Natural killer cell (primary cell): ENCODE data around the gene TEX28. TPM values are rescaled to one million over a fixed set of nuclear protein-coding genes. Genes with fewer than 3 reads are reported as not detected.

Experiments
- ATAC-seq, 3 donors: fragments of 150-1000 bp in 2 of 3; fragments of 200-7000 bp in 1 of 3; cut with Tn5 transposase; 1 replicate in 1 of 3; 2 replicates in 2 of 3; pipeline ENCODE4 v1.10.0; 2021; ENCODE audit warnings: mild to moderate bottlenecking in 2 of 3, moderate library complexity in 2 of 3
- DNase-seq, 2 donors: peaks; one replicate each; pipeline versions ENCODE4 v3.0.0 to v3.0.0-alpha.2; 2013 to 2021; ENCODE audit warnings: mixed read lengths in 1 of 2
- H3K27ac ChIP-seq: one replicate; pipeline ENCODE4 v1.5.1; 2013; ENCODE audit warnings: mild to moderate bottlenecking, low read length
- H3K27me3 ChIP-seq: one replicate; pipeline ENCODE4 v1.6.1; 2013; ENCODE audit warnings: low read length; ENCODE audit not compliant: control insufficient read depth, insufficient read depth
- H3K36me3 ChIP-seq: one replicate; pipeline ENCODE4 v1.6.1; 2013; ENCODE audit warnings: low read length; ENCODE audit not compliant: control insufficient read depth, insufficient read depth
- H3K4me1 ChIP-seq: one replicate; pipeline ENCODE4 v1.6.1; 2013; ENCODE audit warnings: low read length; ENCODE audit not compliant: control insufficient read depth, insufficient read depth
- H3K4me3 ChIP-seq: one replicate; pipeline ENCODE4 v1.5.1; 2013; ENCODE audit warnings: low read length
- H3K9me3 ChIP-seq: one replicate; pipeline ENCODE4 v1.6.1; 2013; ENCODE audit warnings: low read length; ENCODE audit not compliant: control insufficient read depth, insufficient read depth
- H3K27ac Mint-ChIP-seq, 2 donors: one replicate each; pipeline ENCODE4 v1.8.0; 2022; ENCODE audit warnings: mild to moderate bottlenecking in 2 of 2, mixed read lengths in 2 of 2, moderate library complexity in 1 of 2
- H3K27me3 Mint-ChIP-seq, 2 donors: one replicate each; pipeline ENCODE4 v1.8.0; 2022; ENCODE audit warnings: low read depth in 2 of 2, mixed read lengths in 2 of 2
- H3K36me3 Mint-ChIP-seq: one replicate; pipeline ENCODE4 v1.8.0; 2022; ENCODE audit warnings: mixed read lengths
- H3K4me1 Mint-ChIP-seq, 2 donors: one replicate each; pipeline ENCODE4 v1.8.0; 2022; ENCODE audit warnings: mixed read lengths in 2 of 2
- H3K4me3 Mint-ChIP-seq: one replicate; pipeline ENCODE4 v1.8.0; 2022; ENCODE audit warnings: mild to moderate bottlenecking, moderate library complexity, mixed read lengths
- H3K9me3 Mint-ChIP-seq, 2 donors: one replicate each; pipeline ENCODE4 v1.8.0; 2022; ENCODE audit warnings: mixed read lengths in 2 of 2
- CTCF ChIP-seq: fragments of 200-600 bp; IDR thresholded peaks from one replicate; pipeline ENCODE4 v1.8.0; 2022; ENCODE audit warnings: antibody characterized with exemption
- WGBS: methylation state at CpG from one replicate; pipeline ENCODE4 v1.1.7; 2013; ENCODE audit warnings: missing lambda C conversion rate; ENCODE audit not compliant: insufficient coverage; 5-methylcytosine and 5-hydroxymethylcytosine counted together
- intact Hi-C: fragments of 100-400 bp; cut with micrococcal nuclease; formaldehyde crosslinking; loops from one replicate; pipeline ENCODE4 v1.14.2; 2022
- total RNA-seq, 4 donors: library from RNA; stranded (reverse); fragments of 120-200 nt in 1 of 4; gene quantifications; one replicate each; pipeline versions ENCODE4 v1.2.3 to v1.2.4, GENCODE V29; 2013 to 2022

Gene TEX28
- total RNA-seq, 3 donors from 2014 or later (not counting 1 experiment from before 2014, with no cell fraction given): 0.61 TPM; not detected in 2

GRCh38 chrX:154329294-154329693 is 34.4 kb upstream of the TEX28 start:
- Histone ChIP-seq H3K36me3 (no peaks in the 10 kb centered on the region), H3K4me1 (peaks cover 32% of the 10 kb centered on the region), H3K4me3 (no peak overlapping the region), H3K27me3 (no peaks in the 10 kb centered on the region), H3K27ac (no peak overlapping the region), H3K9me3 (no peaks in the 10 kb centered on the region)
- no peaks in the 10 kb centered on the region for H3K27me3 Mint-ChIP-seq
- H3K4me3 Mint-ChIP-seq: no peak overlapping the region
- DNase-seq (no peak), ATAC-seq (no peak)
- peaks cover 29 to 32% of the 10 kb centered on the region in 2 donors for H3K4me1 Mint-ChIP-seq
- intact Hi-C loops: no loop called here
- no peaks in the 10 kb centered on the region for H3K9me3 Mint-ChIP-seq
- WGBS: 91% methylated on average over 10 of the region's 10 CpGs
- H3K27ac Mint-ChIP-seq: no peak overlapping the region
- no peaks in the 10 kb centered on the region for H3K36me3 Mint-ChIP-seq
- TF ChIP-seq CTCF: no peak

GRCh38 chrX:154328646-154329045 is 33.7 kb upstream of the TEX28 start:
- TF ChIP-seq CTCF: no peak
- Mint-ChIP-seq H3K36me3 (no peaks in the 10 kb centered on the region), H3K4me1 (peaks cover 22 to 25% of the 10 kb centered on the region in 2 donors), H3K4me3 (no peak overlapping the region), H3K27me3 (no peaks in the 10 kb centered on the region), H3K27ac (no peak overlapping the region), H3K9me3 (no peaks in the 10 kb centered on the region)
- H3K27me3 ChIP-seq: no peaks in the 10 kb centered on the region
- DNase-seq (no peak), ATAC-seq (no peak)
- no peak overlapping the region for H3K4me3 ChIP-seq
- H3K4me1 ChIP-seq: peaks cover 26% of the 10 kb centered on the region
- WGBS: 95% methylated on average over 5 of the region's 5 CpGs
- H3K9me3 ChIP-seq: no peaks in the 10 kb centered on the region
- intact Hi-C loops: no loop called here
- H3K36me3 ChIP-seq: no peaks in the 10 kb centered on the region
- H3K27ac ChIP-seq: no peak overlapping the region

GRCh38 chrX:154327038-154327820 is 32.3 kb upstream of the TEX28 start:
- DNase-seq (peak; percentile 16 to 73), ATAC-seq (peak; percentile 70 to 91 (median 91))
- Mint-ChIP-seq H3K4me3 (peak overlapping the region; percentile 45), H3K4me1 (peaks cover 20 to 22% of the 10 kb centered on the region in 2 donors), H3K9me3 (no peaks in the 10 kb centered on the region), H3K27me3 (no peaks in the 10 kb centered on the region), H3K27ac (peak overlapping the region; percentile 78 to 81), H3K36me3 (no peaks in the 10 kb centered on the region)
- Histone ChIP-seq H3K4me3 (no peak overlapping the region), H3K9me3 (no peaks in the 10 kb centered on the region), H3K27ac (peak overlapping the region; percentile 27), H3K36me3 (no peaks in the 10 kb centered on the region), H3K4me1 (peaks cover 20% of the 10 kb centered on the region), H3K27me3 (no peaks in the 10 kb centered on the region)
- no peak for TF ChIP-seq CTCF
- intact Hi-C loops: no loop called here
- 29% methylated on average over 11 of the region's 11 CpGs for WGBS
